22Rv1 (cell line): ENCODE measurements around the gene DDX41.

Source experiments
- ZFX ChIP-seq: fragments of 450-650 bp; IDR thresholded peaks from 2 replicates; pipeline ENCODE4 v1.6.1; 2017; ENCODE audit warnings: antibody characterized with exemption, borderline replicate concordance
- TF ChIP-seq, protein P1 (sequence below): fragments of 450-650 bp; IDR thresholded peaks from 2 replicates; pipeline ENCODE4 v1.5.1; 2017; ENCODE audit warnings: mild to moderate bottlenecking

DNA sequence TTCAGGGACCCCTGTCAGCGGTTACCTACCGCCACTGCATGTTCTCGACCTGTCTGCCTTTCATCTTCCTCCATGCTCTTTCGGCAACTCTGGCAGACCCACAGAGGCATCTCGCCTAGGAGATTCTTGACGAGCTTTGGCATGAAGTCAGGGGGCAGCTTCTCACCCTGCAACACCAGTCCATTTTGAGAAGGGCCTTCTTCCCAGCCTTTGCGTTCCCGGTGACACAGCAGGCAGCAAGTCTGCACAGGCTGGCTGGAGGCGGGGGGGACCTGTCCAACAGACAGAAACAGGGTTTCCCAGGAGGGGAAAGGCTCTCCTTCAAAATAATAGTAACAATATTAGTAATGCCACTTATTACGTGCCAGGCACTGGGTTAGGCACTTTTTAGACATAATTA, 22.1 kb upstream of the DDX41 start:
- TF ChIP-seq, protein P1, sequence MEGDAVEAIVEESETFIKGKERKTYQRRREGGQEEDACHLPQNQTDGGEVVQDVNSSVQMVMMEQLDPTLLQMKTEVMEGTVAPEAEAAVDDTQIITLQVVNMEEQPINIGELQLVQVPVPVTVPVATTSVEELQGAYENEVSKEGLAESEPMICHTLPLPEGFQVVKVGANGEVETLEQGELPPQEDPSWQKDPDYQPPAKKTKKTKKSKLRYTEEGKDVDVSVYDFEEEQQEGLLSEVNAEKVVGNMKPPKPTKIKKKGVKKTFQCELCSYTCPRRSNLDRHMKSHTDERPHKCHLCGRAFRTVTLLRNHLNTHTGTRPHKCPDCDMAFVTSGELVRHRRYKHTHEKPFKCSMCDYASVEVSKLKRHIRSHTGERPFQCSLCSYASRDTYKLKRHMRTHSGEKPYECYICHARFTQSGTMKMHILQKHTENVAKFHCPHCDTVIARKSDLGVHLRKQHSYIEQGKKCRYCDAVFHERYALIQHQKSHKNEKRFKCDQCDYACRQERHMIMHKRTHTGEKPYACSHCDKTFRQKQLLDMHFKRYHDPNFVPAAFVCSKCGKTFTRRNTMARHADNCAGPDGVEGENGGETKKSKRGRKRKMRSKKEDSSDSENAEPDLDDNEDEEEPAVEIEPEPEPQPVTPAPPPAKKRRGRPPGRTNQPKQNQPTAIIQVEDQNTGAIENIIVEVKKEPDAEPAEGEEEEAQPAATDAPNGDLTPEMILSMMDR: no peak
- TF ChIP-seq ZFX: no peak
